Endothelial cell of umbilical vein (primary cell): Measurements from ENCODE around the gene CABLES1. TPM values are rescaled to one million over a fixed set of nuclear protein-coding genes. Genes with fewer than 3 reads are reported as not detected.

Experiments
- BruUV-seq: library from RNA; stranded (reverse); fragments of 400-500 nt; replicated peaks from 2 replicates; lab custom pipeline; 2021; lab: Mats Ljungman, UMichigan
- CTCF ChIA-PET: fragments of 300-600, 350-600 bp; sonication (Branson Sonifier 250); formaldehyde crosslinking; loops from one replicate; lab custom pipeline; 2021; ENCODE audit warnings: antibody characterized with exemption, inconsistent platforms; lab: Charles Lee
- POLR2A ChIA-PET: fragments of 300-600, 350-600 bp; sonication (Branson Sonifier 250); formaldehyde crosslinking; loops from one replicate; lab custom pipeline; 2021; ENCODE audit warnings: antibody characterized with exemption, inconsistent platforms; lab: Charles Lee
- DNase-seq: peaks from one replicate; pipeline ENCODE4 v3.0.0-alpha.2; 2011; ENCODE audit warnings: low read depth, low spot score
- FAIRE-seq: peaks from 2 replicates; lab custom pipeline; 2011; peaks lifted over from hg19 to GRCh38; lab: Jason Lieb, UNC
- H2AFZ ChIP-seq: 2 replicates; pipeline ENCODE4 v1.6.0; 2012; ENCODE audit warnings: low read depth, low read length, control low read depth, inconsistent platforms
- H3K27ac ChIP-seq: 2 replicates; pipeline ENCODE4 v1.5.1; 2011; ENCODE audit warnings: low read depth, mild to moderate bottlenecking, control low read depth, low read length, moderate library complexity; ENCODE audit not compliant: insufficient read depth
- H3K27me3 ChIP-seq, 2 experiments: 2 replicates each; pipeline versions ENCODE4 v1.6.0 to v1.6.1; 2011; ENCODE audit warnings: low read length in 2 of 2, mixed read lengths in 1 of 2; ENCODE audit not compliant: control insufficient read depth in 2 of 2, insufficient read depth in 2 of 2
- H3K36me3 ChIP-seq, 2 experiments: 2 replicates in 1 of 2; 3 replicates in 1 of 2; pipeline ENCODE4 v1.5.1; 2011; ENCODE audit warnings: low read length in 2 of 2, mild to moderate bottlenecking in 1 of 2, moderate library complexity in 1 of 2; ENCODE audit not compliant: control insufficient read depth in 2 of 2, insufficient read depth in 2 of 2; ENCODE audit errors: extremely low read depth in 1 of 2
- H3K4me1 ChIP-seq: 3 replicates; pipeline ENCODE4 v1.5.1; 2011; ENCODE audit warnings: mild to moderate bottlenecking, low read length; ENCODE audit not compliant: control insufficient read depth, insufficient read depth; ENCODE audit errors: extremely low read depth
- H3K4me2 ChIP-seq: 2 replicates; pipeline ENCODE4 v1.6.1; 2011; ENCODE audit warnings: low read length, control low read depth, mixed read lengths; ENCODE audit not compliant: insufficient read depth
- H3K4me3 ChIP-seq, 3 experiments: fragments of 200-600 bp in 1 of 3; sonication (generic), shearing (Covaris generic) in 1 of 3; replicated peaks in 1 of 3; 2 replicates each; pipeline ENCODE4 v1.5.1; 2011 to 2016; ENCODE audit warnings: control low read depth in 3 of 3, low read length in 3 of 3, mild to moderate bottlenecking in 2 of 3, inconsistent platforms in 1 of 3, low read depth in 1 of 3, moderate library complexity in 1 of 3; ENCODE audit not compliant: insufficient read depth in 1 of 3
- H3K79me2 ChIP-seq: 2 replicates; pipeline ENCODE4 v1.6.0; 2012; ENCODE audit warnings: low read length, inconsistent platforms; ENCODE audit not compliant: control insufficient read depth, insufficient read depth
- H3K9ac ChIP-seq: replicated peaks from 2 replicates; pipeline ENCODE3; 2011; ENCODE audit warnings: low read length, control low read depth; ENCODE audit not compliant: insufficient read depth; ENCODE audit errors: extremely low read depth
- H3K9me1 ChIP-seq: replicated peaks from 3 replicates; pipeline ENCODE4 v1.6.0; 2011; ENCODE audit warnings: mild to moderate bottlenecking, low read length; ENCODE audit not compliant: control insufficient read depth, insufficient read depth; ENCODE audit errors: extremely low read depth
- H3K9me3 ChIP-seq: replicated peaks from 2 replicates; pipeline ENCODE4 v1.5.1; 2012; ENCODE audit warnings: low read length, inconsistent platforms; ENCODE audit not compliant: control insufficient read depth, insufficient read depth
- H4K20me1 ChIP-seq: replicated peaks from 2 replicates; pipeline ENCODE3; 2011; ENCODE audit warnings: mild to moderate bottlenecking, low read length; ENCODE audit not compliant: control insufficient read depth, insufficient read depth; ENCODE audit errors: extremely low read depth
- CTCF ChIP-seq, 2 donors: IDR thresholded peaks; 1 replicate in 1 of 2; 2 replicates in 1 of 2; pipeline ENCODE4 v1.5.1; 2011; ENCODE audit warnings: low read length in 2 of 2, mild to moderate bottlenecking in 2 of 2, moderate library complexity in 2 of 2, control low read depth in 1 of 2, inconsistent platforms in 1 of 2, low read depth in 1 of 2; ENCODE audit not compliant: insufficient read depth in 1 of 2; ENCODE audit errors: extremely low read depth in 1 of 2
- EZH2 ChIP-seq: IDR thresholded peaks from 2 replicates; pipeline ENCODE4 v1.6.1; 2012; ENCODE audit warnings: borderline replicate concordance, low read depth, mild to moderate bottlenecking, moderate library complexity, low read length, inconsistent platforms; ENCODE audit not compliant: severe bottlenecking
- FOS ChIP-seq: IDR thresholded peaks from 2 replicates; pipeline ENCODE4 v1.6.1; 2011; ENCODE audit warnings: mild to moderate bottlenecking, low read length, moderate library complexity, borderline replicate concordance; ENCODE audit not compliant: insufficient read depth
- GATA2 ChIP-seq: IDR thresholded peaks from 2 replicates; pipeline ENCODE4 v1.7.0; 2011; ENCODE audit warnings: low read depth, mild to moderate bottlenecking, moderate library complexity, mixed read lengths, low read length; ENCODE audit not compliant: insufficient read length, insufficient read depth
- JUN ChIP-seq: IDR thresholded peaks from 2 replicates; pipeline ENCODE4 v1.6.1; 2011; ENCODE audit warnings: borderline replicate concordance, low read depth; ENCODE audit not compliant: insufficient read length, insufficient read depth
- MAX ChIP-seq: IDR thresholded peaks from 2 replicates; pipeline ENCODE4 v1.6.1; 2011; ENCODE audit not compliant: insufficient read depth, insufficient read length
- MYC ChIP-seq: IDR thresholded peaks from one replicate; pipeline ENCODE4 v1.6.1; 2011; ENCODE audit warnings: mild to moderate bottlenecking, low read depth, low read length
- POLR2A ChIP-seq: IDR thresholded peaks from 2 replicates; pipeline ENCODE4 v1.6.1; 2012; ENCODE audit warnings: low read depth, mild to moderate bottlenecking, control low read depth, low read length
- POLR2AphosphoS5 ChIP-seq: IDR thresholded peaks from 2 replicates; pipeline ENCODE4 v1.6.1; 2012; ENCODE audit warnings: low read depth, mild to moderate bottlenecking, control low read depth, low read length, moderate library complexity; ENCODE audit not compliant: insufficient read depth
- dilution Hi-C: fragments of 300-500 bp; cut with MboI; formaldehyde crosslinking; loops from one replicate; pipeline ENCODE4 v1.15.0; 2019; ENCODE audit warnings: low sequenced_read_pairs; ENCODE audit not compliant: extremely low pct_ligation_motif_present
- intact Hi-C: fragments of 100-400 bp; cut with micrococcal nuclease; formaldehyde crosslinking; loops from one replicate; pipeline ENCODE4 v1.10.0; 2022
- polyA plus RNA-seq, 4 experiments: library from polyadenylated mRNA; depleted of rRNA in 3 of 4; stranded (reverse) in 3 of 4; unstranded in 1 of 4; fragments of >200 nt; gene quantifications; 2 replicates each; pipeline versions ENCODE4 v1.2.1 to v1.2.3, GENCODE V29; 2011 to 2012; ENCODE audit warnings: missing spikeins in 1 of 4
- total RNA-seq: library from RNA; stranded (reverse); gene quantifications from 2 replicates; pipeline ENCODE4 v1.2.3, GENCODE V29; 2021

The CABLES1 gene
- total and polyA plus RNA-seq, 2 donors (not counting 3 experiments of a cell fraction or from before 2014, with no cell fraction given), result 40.2 to 71.1 TPM

- POLR2A ChIA-PET, result interaction anchor here (0.6 kb wide), 1 partner anchor 96 kb away, joined by 3 read pairs; no protein-coding TSS in a partner anchor
- Histone ChIP-seq H3K27me3 (no peaks in the 10 kb centered on the region), H3K27ac (peak overlapping the region; percentile 65), H3K9me3 (no peaks in the 10 kb centered on the region), H3K4me2 (peak overlapping the region; percentile 91), H2AFZ (peak overlapping the region; percentile 41), H3K36me3 (peaks cover 0 to 5% of the 10 kb centered on the region in 2 experiments), H3K79me2 (peaks cover 49% of the 10 kb centered on the region), H4K20me1 (no peaks in the 10 kb centered on the region), H3K9me1 (no peaks in the 10 kb centered on the region), H3K4me1 (peaks cover 30% of the 10 kb centered on the region), H3K9ac (peak overlapping the region; percentile 73), H3K4me3 (peak overlapping the region; percentile 61 to 94 (median 88))
- DNase-seq (no peak), FAIRE-seq (no peak)
- CTCF ChIA-PET, result interaction anchor here (0.9 to 2.2 kb wide), 6 partner anchors 10 to 275 kb away, joined by 3 to 12 read pairs (median 3); no protein-coding TSS in a partner anchor
- TF ChIP-seq EZH2 (no peak), CTCF (IDR thresholded peaks at IDR 0.05; ENCODE audit: extremely low read depth in 1 of 2, insufficient read depth in 1 of 2, low read depth in 1 of 2, low read length in 2 of 2) (no peak), POLR2AphosphoS5 (no peak), MAX (no peak), MYC (no peak), JUN (no peak), GATA2 (no peak), FOS (no peak), POLR2A (no peak)
- dilution Hi-C loops (no loop called here), intact Hi-C loops (loop anchor here (5.0 to 10.0 kb wide), 2 partner anchors 178 to 316 kb away; partner anchors contain the start of gene RIOK3)
- BruUV-seq, result no TSS peak
These were observed 1.2 kb downstream of the CABLES1 start for GRCh38 chr18:23136326-23137096.
